ENCODE data around the gene CDH1.

Gene CDH1

GRCh38 chr16:68843482-68844210 lies 106.6 kb downstream of the CDH1 start, which contains the start of gene TANGO6:
TSS of gene TANGO6 (plus strand) at chr16:68843531. CDS start at chr16:68843618, 87 bp downstream.
- DNase-seq = peak in 55 of 56 donors; percentile 13 to 92 (median 76)

- peak in 1 of 56 donors; percentile 29 for DNase-seq
These were observed 107.1 kb downstream of the CDH1 start for GRCh38 chr16:68844211-68844564.

GRCh38 chr16:68848786-68849185 lies 111.7 kb downstream of the CDH1 start:
- DNase-seq = no peak

- DNase-seq = no peak
These were observed 113.4 kb downstream of the CDH1 start for GRCh38 chr16:68850481-68850880.

- no peak for DNase-seq
These were observed 114.5 kb downstream of the CDH1 start for GRCh38 chr16:68851601-68852000.

GRCh38 chr16:68857479-68857878 lies 120.4 kb downstream of the CDH1 start:
- no peak for DNase-seq

GRCh38 chr16:68859828-68860227 lies 122.7 kb downstream of the CDH1 start:
- DNase-seq = no peak

- DNase-seq = no peak
These were observed 124.1 kb downstream of the CDH1 start for GRCh38 chr16:68860978-68861892.

GRCh38 chr16:68866933-68867332 lies 129.8 kb downstream of the CDH1 start:
- no peak for DNase-seq

- DNase-seq = no peak
These were observed 132.5 kb downstream of the CDH1 start for GRCh38 chr16:68869492-68870088.

- no peak for DNase-seq
These were observed 136.8 kb downstream of the CDH1 start for GRCh38 chr16:68873635-68874471.

- no peak for DNase-seq
These were observed 138.8 kb downstream of the CDH1 start for GRCh38 chr16:68875871-68876270.

GRCh38 chr16:68883685-68884084 lies 146.6 kb downstream of the CDH1 start:
- no peak for DNase-seq

GRCh38 chr16:68884401-68884800 lies 147.3 kb downstream of the CDH1 start:
- DNase-seq = no peak

Measured in nucleus accumbens (tissue), 56 donors.